ENCODE measurements around the gene SNX4. TPM values are rescaled to one million over a fixed set of nuclear protein-coding genes. Genes with fewer than 3 reads are reported as not detected.
"Not testable (repeated sequence)": the region's sequence is repeated elsewhere in the genome, so short reads cannot be mapped to it uniquely, and the experiment has no call there.

Gene SNX4
- total RNA-seq, 1 donor = 30.5 TPM

- DNase-seq (ENCODE audit: low read depth) = no peak
- TF ChIP-seq, protein P1, sequence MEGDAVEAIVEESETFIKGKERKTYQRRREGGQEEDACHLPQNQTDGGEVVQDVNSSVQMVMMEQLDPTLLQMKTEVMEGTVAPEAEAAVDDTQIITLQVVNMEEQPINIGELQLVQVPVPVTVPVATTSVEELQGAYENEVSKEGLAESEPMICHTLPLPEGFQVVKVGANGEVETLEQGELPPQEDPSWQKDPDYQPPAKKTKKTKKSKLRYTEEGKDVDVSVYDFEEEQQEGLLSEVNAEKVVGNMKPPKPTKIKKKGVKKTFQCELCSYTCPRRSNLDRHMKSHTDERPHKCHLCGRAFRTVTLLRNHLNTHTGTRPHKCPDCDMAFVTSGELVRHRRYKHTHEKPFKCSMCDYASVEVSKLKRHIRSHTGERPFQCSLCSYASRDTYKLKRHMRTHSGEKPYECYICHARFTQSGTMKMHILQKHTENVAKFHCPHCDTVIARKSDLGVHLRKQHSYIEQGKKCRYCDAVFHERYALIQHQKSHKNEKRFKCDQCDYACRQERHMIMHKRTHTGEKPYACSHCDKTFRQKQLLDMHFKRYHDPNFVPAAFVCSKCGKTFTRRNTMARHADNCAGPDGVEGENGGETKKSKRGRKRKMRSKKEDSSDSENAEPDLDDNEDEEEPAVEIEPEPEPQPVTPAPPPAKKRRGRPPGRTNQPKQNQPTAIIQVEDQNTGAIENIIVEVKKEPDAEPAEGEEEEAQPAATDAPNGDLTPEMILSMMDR (IDR thresholded peaks at IDR 0.05; ENCODE audit: insufficient read depth, low read length) = no peak
- no peak overlapping the region for H3K4me3 ChIP-seq (ENCODE audit: low read depth, low read length)
Measured at GRCh38 chr3:125414669-125415068, 105.3 kb downstream of the SNX4 start.

DNA sequence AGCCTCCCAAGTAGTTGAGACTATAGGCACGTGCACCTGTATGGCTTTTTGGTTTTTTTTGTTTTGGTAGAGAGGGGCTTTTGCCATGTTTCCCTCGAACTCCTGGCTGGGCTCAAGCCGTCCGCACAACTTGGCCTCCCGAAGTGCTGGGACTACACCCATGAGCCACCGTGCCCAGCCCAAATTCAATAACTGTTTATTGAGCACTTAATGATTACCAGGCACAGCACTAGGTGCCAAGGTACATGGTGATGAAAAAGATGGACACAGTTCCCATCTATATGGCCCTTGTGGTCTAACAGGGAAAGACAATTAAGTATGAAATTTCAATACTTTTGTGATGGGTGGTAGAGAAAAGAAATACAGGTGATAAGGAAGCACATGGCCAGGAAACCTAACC is 109.1 kb downstream of the SNX4 start:
- H3K4me3 ChIP-seq (ENCODE audit: low read depth, low read length) = no peak overlapping the region
- TF ChIP-seq, protein P1 (IDR thresholded peaks at IDR 0.05; ENCODE audit: insufficient read depth, low read length) = no peak
- DNase-seq (ENCODE audit: low read depth) = no peak

DNA sequence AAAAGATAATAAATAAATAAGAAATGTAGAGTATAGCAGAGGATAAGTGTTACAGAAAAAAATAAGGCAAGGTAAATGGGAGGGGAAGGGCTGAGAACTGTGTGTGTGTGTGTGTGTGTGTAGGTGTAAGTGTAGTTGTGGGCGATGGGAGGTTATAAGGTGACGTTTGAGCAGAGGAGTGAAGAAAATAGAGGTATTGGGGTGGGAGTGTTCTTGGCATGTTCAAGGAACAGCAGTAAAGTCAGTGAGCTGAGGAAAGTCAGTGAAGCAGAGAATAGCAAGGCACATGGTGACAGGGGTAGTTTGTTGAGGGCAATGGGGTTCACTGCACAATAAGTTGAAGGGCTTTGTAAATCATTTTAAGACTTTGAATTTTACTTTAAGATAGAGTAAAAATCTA is 113.9 kb downstream of the SNX4 start:
- H3K4me3 ChIP-seq (ENCODE audit: low read depth, low read length) = no peak overlapping the region
- TF ChIP-seq, protein P1 (IDR thresholded peaks at IDR 0.05; ENCODE audit: insufficient read depth, low read length) = no peak
- DNase-seq (ENCODE audit: low read depth) = no peak

DNA sequence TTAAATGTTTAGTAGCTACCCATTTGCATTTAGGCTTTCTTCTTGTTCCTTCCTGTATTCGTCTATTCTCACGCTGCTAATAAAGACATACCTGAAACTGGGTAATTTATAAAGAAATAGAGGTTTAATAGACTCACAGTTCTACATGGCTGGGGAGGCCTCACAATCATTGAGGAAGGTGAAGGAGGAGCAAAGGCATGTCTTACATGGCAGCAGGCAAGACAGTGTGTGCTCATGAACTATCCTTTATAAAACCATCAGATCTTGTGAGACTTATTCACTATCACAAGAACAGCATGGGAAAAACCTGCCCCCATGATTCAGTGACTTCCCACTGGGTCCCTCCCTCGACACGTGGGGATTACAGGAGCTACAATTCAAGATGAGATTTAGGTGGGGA is 114.5 kb downstream of the SNX4 start:
- not testable (repeated sequence) for H3K4me3 ChIP-seq (ENCODE audit: low read depth, low read length); DNase-seq (ENCODE audit: low read depth)

GRCh38 chr3:125403789-125404188 is 116.2 kb downstream of the SNX4 start:
- no peak overlapping the region for H3K4me3 ChIP-seq (ENCODE audit: low read depth, low read length)
- TF ChIP-seq, protein P1 (IDR thresholded peaks at IDR 0.05; ENCODE audit: insufficient read depth, low read length) = no peak
- DNase-seq (ENCODE audit: low read depth) = peak; percentile 28

DNA sequence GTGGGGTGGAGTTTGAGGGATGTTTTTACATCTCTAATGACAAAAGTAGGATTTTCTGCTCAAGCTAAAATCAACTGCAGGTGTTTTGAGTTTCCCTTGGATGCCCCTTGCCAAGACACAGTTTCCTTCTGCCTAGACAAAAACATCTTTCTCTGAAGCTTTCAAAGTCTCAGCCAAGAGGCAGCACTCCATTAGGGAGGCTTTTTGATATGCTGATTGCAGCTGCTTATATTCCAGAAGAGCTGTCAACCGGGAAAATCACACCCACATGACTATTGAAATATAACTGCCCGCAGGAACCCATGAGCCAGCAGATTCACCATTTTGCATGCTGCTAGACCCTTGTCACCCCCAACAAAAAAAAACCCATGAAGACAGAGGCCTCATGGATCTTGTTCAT is 117.4 kb downstream of the SNX4 start:
- no peak overlapping the region for H3K4me3 ChIP-seq (ENCODE audit: low read depth, low read length)
- TF ChIP-seq, protein P1 (IDR thresholded peaks at IDR 0.05; ENCODE audit: insufficient read depth, low read length) = no peak
- DNase-seq (ENCODE audit: low read depth) = no peak

- no peak overlapping the region for H3K4me3 ChIP-seq (ENCODE audit: low read depth, low read length)
- DNase-seq (ENCODE audit: low read depth) = peak; percentile 35
- TF ChIP-seq, protein P1 (IDR thresholded peaks at IDR 0.05; ENCODE audit: insufficient read depth, low read length) = no peak
Measured at GRCh38 chr3:125401402-125401801, 118.6 kb downstream of the SNX4 start.
